Measurements from ENCODE around the gene CLDND1. TPM values are rescaled to one million over a fixed set of nuclear protein-coding genes. Genes with fewer than 3 reads are reported as not detected.
"Not testable (repeated sequence)": the region's sequence is repeated elsewhere in the genome, so short reads cannot be mapped to it uniquely, and the experiment has no call there.

CLDND1 gene
- total RNA-seq, 2 donors from 2014 or later, result 97.7 to 106 TPM

GRCh38 chr3:98560911-98561310 is 38.2 kb upstream of the CLDND1 start:
- Mint-ChIP-seq H3K27ac (no peak overlapping the region), H3K4me1 (peaks cover 8% of the 10 kb centered on the region), H3K36me3 (ENCODE audit: low read depth) (no peaks in the 10 kb centered on the region), H3K9me3 (no peaks in the 10 kb centered on the region), H3K4me3 (no peak overlapping the region), H3K27me3 (ENCODE audit: insufficient read depth) (no peaks in the 10 kb centered on the region)
- Histone ChIP-seq H3K4me3 (ENCODE audit: low read length) (no peak overlapping the region), H3K4me1 (ENCODE audit: control insufficient read depth, insufficient read depth, low read length) (no peaks in the 10 kb centered on the region), H3K27me3 (ENCODE audit: control insufficient read depth, insufficient read depth, low read length, poor library complexity, severe bottlenecking) (no peaks in the 10 kb centered on the region), H3K36me3 (ENCODE audit: control insufficient read depth, insufficient read depth, low read length) (no peaks in the 10 kb centered on the region), H3K27ac (ENCODE audit: low read depth, low read length) (no peak overlapping the region), H3K9me3 (ENCODE audit: control insufficient read depth, low read length) (no peaks in the 10 kb centered on the region), H3K9ac (ENCODE audit: extremely low read depth, low read length, poor library complexity, severe bottlenecking) (no peak overlapping the region)
- TF ChIP-seq CTCF (conservative IDR thresholded peaks at IDR 0.05), result no peak
- no peak for DNase-seq
- 89 to 97% methylated on average over 2 of the region's 2 CpGs for WGBS, 2 experiments (ENCODE audit: insufficient coverage in 1 of 2, insufficient read length in 1 of 2)

GRCh38 chr3:98559769-98560168 is 37.1 kb upstream of the CLDND1 start:
- not testable (repeated sequence) for H3K4me1 ChIP-seq (ENCODE audit: control insufficient read depth, insufficient read depth, low read length); H3K27ac Mint-ChIP-seq; H3K9me3 ChIP-seq (ENCODE audit: control insufficient read depth, low read length); H3K4me3 Mint-ChIP-seq; H3K27me3 Mint-ChIP-seq (ENCODE audit: insufficient read depth); H3K36me3 ChIP-seq (ENCODE audit: control insufficient read depth, insufficient read depth, low read length); H3K9ac ChIP-seq (ENCODE audit: extremely low read depth, low read length, poor library complexity, severe bottlenecking); DNase-seq; H3K36me3 Mint-ChIP-seq (ENCODE audit: low read depth); H3K9me3 Mint-ChIP-seq; H3K27me3 ChIP-seq (ENCODE audit: control insufficient read depth, insufficient read depth, low read length, poor library complexity, severe bottlenecking); H3K4me3 ChIP-seq (ENCODE audit: low read length); H3K4me1 Mint-ChIP-seq; H3K27ac ChIP-seq (ENCODE audit: low read depth, low read length)
- WGBS, 2 experiments (ENCODE audit: insufficient coverage in 1 of 2, insufficient read length in 1 of 2), result 86 to 98% methylated on average over 1 to 2 of the region's 2 CpGs

GRCh38 chr3:98558100-98558827 is 35.6 kb upstream of the CLDND1 start:
- WGBS, 2 experiments (ENCODE audit: insufficient coverage in 1 of 2, insufficient read length in 1 of 2), result 91 to 100% methylated on average over 3 to 5 of the region's 6 CpGs
- TF ChIP-seq CTCF (conservative IDR thresholded peaks at IDR 0.05), result no peak
- Mint-ChIP-seq H3K4me1 (peaks cover 10% of the 10 kb centered on the region), H3K36me3 (ENCODE audit: low read depth) (no peaks in the 10 kb centered on the region), H3K4me3 (no peak overlapping the region), H3K27ac (no peak overlapping the region), H3K27me3 (ENCODE audit: insufficient read depth) (peaks cover 2% of the 10 kb centered on the region), H3K9me3 (no peaks in the 10 kb centered on the region)
- H3K9ac ChIP-seq (ENCODE audit: extremely low read depth, low read length, poor library complexity, severe bottlenecking), result no peak overlapping the region
- no peaks in the 10 kb centered on the region for H3K27me3 ChIP-seq (ENCODE audit: control insufficient read depth, insufficient read depth, low read length, poor library complexity, severe bottlenecking)
- H3K27ac ChIP-seq (ENCODE audit: low read depth, low read length), result no peak overlapping the region
- no peaks in the 10 kb centered on the region for H3K4me1 ChIP-seq (ENCODE audit: control insufficient read depth, insufficient read depth, low read length)
- H3K9me3 ChIP-seq (ENCODE audit: control insufficient read depth, low read length), result no peaks in the 10 kb centered on the region
- no peak for DNase-seq
- no peak overlapping the region for H3K4me3 ChIP-seq (ENCODE audit: low read length)
- no peaks in the 10 kb centered on the region for H3K36me3 ChIP-seq (ENCODE audit: control insufficient read depth, insufficient read depth, low read length)
